Ureter (tissue), 1 donor: Measurements from ENCODE around the gene ELL. TPM values are rescaled to one million over a fixed set of nuclear protein-coding genes. Genes with fewer than 3 reads are reported as not detected.

Experiments
- DNase-seq: peaks from one replicate; pipeline ENCODE4 v3.0.0-alpha.2; 2020; ENCODE audit warnings: low spot score
- total RNA-seq: library from RNA; stranded (reverse); gene quantifications from one replicate; pipeline ENCODE4 v1.2.4, GENCODE V29; 2023
- donor health status: DM: yes; HTN: yes; CAD: no.

Gene ELL
- total RNA-seq, 1 donor from 2014 or later: 29.2 TPM

- no peak for DNase-seq
These were observed 52.6 kb downstream of the ELL start for GRCh38 chr19:18469069-18469846.

GRCh38 chr19:18468517-18468916, 53.4 kb downstream of the ELL start:
- no peak for DNase-seq

GRCh38 chr19:18467978-18468377, 53.9 kb downstream of the ELL start:
- DNase-seq: no peak

GRCh38 chr19:18466354-18466753, 55.5 kb downstream of the ELL start:
- no peak for DNase-seq

- no peak for DNase-seq
These were observed 55.9 kb downstream of the ELL start for GRCh38 chr19:18465964-18466339.

GRCh38 chr19:18465214-18465963, 56.5 kb downstream of the ELL start:
- DNase-seq: no peak

GRCh38 chr19:18464646-18465045, 57.2 kb downstream of the ELL start:
- DNase-seq: peak; percentile 81

- DNase-seq: no peak
These were observed 60.4 kb downstream of the ELL start for GRCh38 chr19:18461471-18461870.

GRCh38 chr19:18460900-18461299, 61.0 kb downstream of the ELL start:
- DNase-seq: no peak

GRCh38 chr19:18457483-18458331, 64.2 kb downstream of the ELL start:
- no peak for DNase-seq

- no peak for DNase-seq
These were observed 64.9 kb downstream of the ELL start for GRCh38 chr19:18456974-18457373.

- DNase-seq: no peak
These were observed 65.6 kb downstream of the ELL start for GRCh38 chr19:18456279-18456678.

GRCh38 chr19:18453269-18454024, 68.4 kb downstream of the ELL start:
- no peak for DNase-seq

GRCh38 chr19:18452386-18452785, 69.5 kb downstream of the ELL start:
- no peak for DNase-seq

- DNase-seq: peak; percentile 90
These were observed 70.7 kb downstream of the ELL start for GRCh38 chr19:18450931-18451836.

- no peak for DNase-seq
These were observed 71.6 kb downstream of the ELL start for GRCh38 chr19:18450021-18450930.

GRCh38 chr19:18449552-18449951, 72.3 kb downstream of the ELL start:
- no peak for DNase-seq

- DNase-seq: no peak
These were observed 75.0 kb downstream of the ELL start for GRCh38 chr19:18446811-18447359.
